Upper lobe of left lung (tissue), 6 donors: ENCODE data around the gene SPTBN1. TPM values are rescaled to one million over a fixed set of nuclear protein-coding genes. Genes with fewer than 3 reads are reported as not detected.

ENCODE experiments used
- ATAC-seq, 2 donors: fragments of 200-7000 bp; cut with Tn5 transposase; one replicate each; pipeline ENCODE4 v1.9.1; 2022; ENCODE audit warnings: mild to moderate bottlenecking in 2 of 2, moderate library complexity in 2 of 2; ENCODE audit not compliant: low FRiP score in 2 of 2
- DNase-seq, 2 donors: peaks; one replicate each; pipeline ENCODE4 v3.0.0-alpha.2; 2019 to 2020
- H3K27ac ChIP-seq, 4 donors: fragments of 200-600 bp; sonication (generic); one replicate each; pipeline ENCODE4 v1.5.1; 2016 to 2019
- H3K27me3 ChIP-seq, 4 donors: fragments of 200-600 bp; sonication (generic); one replicate each; pipeline ENCODE4 v1.5.1; 2017 to 2019
- H3K36me3 ChIP-seq, 4 donors: fragments of 200-600 bp; sonication (generic); one replicate each; pipeline ENCODE4 v1.5.1; 2016 to 2019
- H3K4me1 ChIP-seq, 4 donors: fragments of 200-600 bp; sonication (generic); one replicate each; pipeline ENCODE4 v1.5.1; 2018 to 2019
- H3K4me3 ChIP-seq, 4 donors: fragments of 200-600 bp; sonication (generic); one replicate each; pipeline ENCODE4 v1.5.1; 2017 to 2019; ENCODE audit warnings: mild to moderate bottlenecking in 2 of 4, moderate library complexity in 1 of 4
- H3K9me3 ChIP-seq, 4 donors: fragments of 200-600 bp; sonication (generic); one replicate each; pipeline ENCODE4 v1.5.1; 2018 to 2019
- CTCF ChIP-seq, 6 experiments: fragments of 450-650 bp in 4 of 6; fragments of 200-600 bp in 2 of 6; sonication (generic) in 2 of 6; IDR thresholded peaks; one replicate each; pipeline ENCODE4 v1.5.1; 2016 to 2019; ENCODE audit warnings: antibody characterized with exemption in 6 of 6
- EP300 ChIP-seq, 4 donors: sonication (generic); formaldehyde crosslinking; IDR thresholded peaks; one replicate each; pipeline ENCODE4 v1.5.1; 2017; ENCODE audit warnings: antibody characterized with exemption in 4 of 4, control low read depth in 2 of 4
- POLR2A ChIP-seq, 4 donors: fragments of 450-650 bp; IDR thresholded peaks; one replicate each; pipeline ENCODE4 v1.5.1; 2016 to 2017; ENCODE audit warnings: antibody characterized with exemption in 4 of 4, mild to moderate bottlenecking in 2 of 4
- POLR2AphosphoS5 ChIP-seq, 2 donors: sonication (generic); formaldehyde crosslinking; IDR thresholded peaks; one replicate each; pipeline ENCODE4 v1.5.1; 2017; ENCODE audit warnings: antibody characterized with exemption in 2 of 2
- WGBS, 2 donors: methylation state at CpG; one replicate each; pipeline ENCODE4 v1.1.5; 2017 to 2018; 5-methylcytosine and 5-hydroxymethylcytosine counted together
- total RNA-seq, 6 donors: library from RNA; depleted of rRNA in 4 of 6; stranded (reverse); fragments of >200 nt in 4 of 6; gene quantifications; one replicate each; pipeline versions ENCODE4 v1.1.0 to v1.2.1, GENCODE V29; 2016 to 2021
- donor health status: DM: no; HTN: no; CAD: no; lungs with moderate emphysema.
- donor health status: DM: no; HTN: yes; CAD: no; lungs with severe emphysema.

Gene SPTBN1
- total RNA-seq, 6 donors from 2014 or later = 449 to 911 (median 654) TPM

DNA sequence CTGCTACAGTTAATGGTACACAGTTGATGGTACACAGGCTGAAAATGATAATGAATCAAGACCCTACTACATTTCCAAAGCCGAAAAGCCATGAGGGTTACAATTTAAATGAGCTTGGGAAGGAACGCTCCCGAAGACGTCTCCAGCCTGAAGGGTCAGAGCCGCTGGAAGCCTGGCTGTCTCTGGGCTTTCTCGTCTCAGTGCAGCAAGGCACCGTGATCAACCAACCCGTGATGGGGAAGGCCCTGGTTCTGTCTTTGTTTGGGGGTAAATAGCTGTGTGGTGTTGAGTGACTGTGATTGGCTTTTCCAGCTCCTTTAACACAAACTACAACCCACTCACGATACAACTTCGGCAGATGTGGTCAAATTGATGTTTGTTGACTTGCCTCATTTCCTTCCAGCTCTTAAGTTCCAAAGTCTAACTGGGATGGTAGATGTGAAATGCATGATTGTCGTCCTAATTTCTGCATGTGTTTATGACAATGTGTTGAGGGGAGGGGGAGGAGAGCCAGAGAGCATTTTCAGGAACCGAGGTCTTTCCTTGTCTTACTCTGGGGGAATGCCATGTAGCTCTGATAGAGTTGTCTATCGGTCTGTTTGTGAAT, 207.4 kb downstream of the SPTBN1 start:
- ATAC-seq = no peak
- TF ChIP-seq POLR2A (IDR thresholded peaks at IDR 0.05) (no peak), CTCF (IDR thresholded peaks at IDR 0.05) (no peak), POLR2AphosphoS5 (IDR thresholded peaks at IDR 0.05) (no peak), EP300 (IDR thresholded peaks at IDR 0.05) (no peak)
- no peaks in the 10 kb centered on the region for H3K27me3 ChIP-seq
- 86 to 87% methylated on average over 13 of the region's 13 CpGs for WGBS, 2 donors
- H3K9me3 ChIP-seq = no peaks in the 10 kb centered on the region
- H3K27ac ChIP-seq = peak overlapping the region in 3 of 4 donors; percentile 53 to 90 (median 86)
- H3K36me3 ChIP-seq = peaks cover 35 to 96% (median 68%) of the 10 kb centered on the region in 4 donors
- H3K4me1 ChIP-seq = peaks cover 37 to 46% (median 41%) of the 10 kb centered on the region in 4 donors
- DNase-seq = no peak
- H3K4me3 ChIP-seq = no peak overlapping the region

DNA sequence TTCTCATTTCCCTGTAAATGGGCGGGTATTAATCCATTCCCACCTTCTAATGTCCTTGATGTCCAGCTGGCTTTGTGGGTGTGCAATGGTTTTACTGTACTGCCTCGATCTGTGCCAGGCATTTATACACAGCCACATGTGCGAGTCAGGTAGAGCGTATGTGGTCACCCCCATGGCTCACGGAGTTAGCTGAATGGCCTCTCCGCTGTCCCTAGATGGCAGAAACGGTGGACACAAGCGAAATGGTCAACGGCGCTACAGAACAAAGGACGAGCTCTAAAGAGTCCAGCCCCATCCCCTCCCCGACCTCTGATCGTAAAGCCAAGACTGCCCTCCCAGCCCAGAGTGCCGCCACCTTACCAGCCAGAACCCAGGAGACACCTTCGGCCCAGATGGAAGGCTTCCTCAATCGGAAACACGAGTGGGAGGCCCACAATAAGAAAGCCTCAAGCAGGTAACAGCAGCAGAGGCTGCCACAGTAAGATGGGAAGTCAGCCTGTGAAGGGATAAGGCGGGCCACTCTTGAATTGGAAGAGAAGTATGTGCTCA, 208.2 kb downstream of the SPTBN1 start:
- H3K36me3 ChIP-seq = peaks cover 35 to 96% (median 65%) of the 10 kb centered on the region in 4 donors
- 95% methylated on average over 16 to 18 of the region's 18 CpGs for WGBS, 2 donors
- DNase-seq = no peak
- peak overlapping the region; percentile 53 to 90 (median 80) for H3K27ac ChIP-seq
- H3K4me1 ChIP-seq = peaks cover 42 to 50% (median 48%) of the 10 kb centered on the region in 4 donors
- no peaks in the 10 kb centered on the region for H3K27me3 ChIP-seq
- no peak for TF ChIP-seq POLR2AphosphoS5 (IDR thresholded peaks at IDR 0.05)
- TF ChIP-seq CTCF (IDR thresholded peaks at IDR 0.05) = no peak
- TF ChIP-seq EP300 (IDR thresholded peaks at IDR 0.05) = no peak
- no peak for TF ChIP-seq POLR2A (IDR thresholded peaks at IDR 0.05)
- H3K9me3 ChIP-seq = no peaks in the 10 kb centered on the region
- no peak for ATAC-seq
- no peak overlapping the region for H3K4me3 ChIP-seq

DNA sequence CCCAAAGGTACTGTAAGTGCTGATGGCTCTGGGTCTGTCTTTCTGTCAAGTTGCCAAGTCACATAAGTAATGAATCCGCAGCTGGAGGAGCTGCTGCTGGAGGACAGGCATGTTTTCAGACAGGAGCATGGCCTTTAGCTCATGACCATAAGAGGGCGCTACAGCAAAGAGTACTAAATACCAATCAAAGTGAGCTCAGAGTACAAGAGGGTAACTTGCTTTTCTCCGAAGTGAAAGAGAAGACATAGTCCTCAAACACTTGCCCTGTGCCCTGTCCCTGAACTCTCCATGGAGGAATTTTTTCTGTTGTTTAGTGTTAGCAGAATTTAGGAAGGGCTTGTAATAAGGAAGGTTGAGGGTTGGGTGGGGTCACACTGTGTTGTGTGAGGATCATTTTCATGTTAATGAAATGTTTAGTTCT, 209.3 kb downstream of the SPTBN1 start:
- Histone ChIP-seq H3K4me3 (no peak overlapping the region), H3K36me3 (peaks cover 23 to 93% (median 56%) of the 10 kb centered on the region in 4 donors), H3K27me3 (no peaks in the 10 kb centered on the region), H3K9me3 (no peaks in the 10 kb centered on the region), H3K27ac (peak overlapping the region; percentile 53 to 90 (median 80)), H3K4me1 (peaks cover 54 to 61% (median 59%) of the 10 kb centered on the region in 4 donors)
- ATAC-seq = peak; percentile 60 to 79
- 25 to 30% methylated on average over 3 of the region's 3 CpGs for whole genome bisulfite sequencing, 2 donors
- TF ChIP-seq CTCF (IDR thresholded peaks at IDR 0.05) = peak; percentile 56 to 81 (median 68)
- TF ChIP-seq POLR2AphosphoS5 (IDR thresholded peaks at IDR 0.05) = peak in 1 of 2 donors; percentile 27
- no peak for TF ChIP-seq POLR2A (IDR thresholded peaks at IDR 0.05)
- TF ChIP-seq EP300 (IDR thresholded peaks at IDR 0.05) = no peak
- peak in 1 of 2 donors; percentile 70 for DNase-seq

DNA sequence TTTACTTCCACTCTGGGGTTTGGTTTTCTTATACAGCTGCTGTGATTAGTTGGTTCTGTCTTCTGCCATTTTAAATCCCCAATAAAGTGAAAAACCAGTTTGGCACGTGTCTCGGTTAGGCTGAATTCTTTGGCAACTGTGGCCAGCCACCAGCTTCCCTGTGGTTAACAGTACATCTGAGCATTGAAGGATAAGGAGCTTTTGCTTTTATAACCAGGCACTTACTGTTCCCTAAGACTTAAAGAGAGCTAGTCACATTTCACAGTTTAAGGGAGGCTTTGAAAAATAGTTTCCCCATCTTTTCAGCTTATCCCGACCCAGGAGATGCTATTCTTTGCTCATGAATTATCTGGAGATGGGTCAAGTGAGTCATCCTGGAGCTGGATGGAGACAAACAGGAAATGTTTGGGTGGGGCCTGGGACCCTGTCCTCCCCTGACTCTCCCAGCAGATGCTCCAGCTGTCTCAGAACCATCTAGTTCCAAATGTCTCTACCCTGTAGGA, 210.1 kb downstream of the SPTBN1 start:
- Histone ChIP-seq H3K36me3 (peaks cover 17 to 93% (median 49%) of the 10 kb centered on the region in 4 donors), H3K4me1 (peaks cover 56 to 67% (median 63%) of the 10 kb centered on the region in 4 donors), H3K4me3 (no peak overlapping the region), H3K9me3 (no peaks in the 10 kb centered on the region), H3K27me3 (no peaks in the 10 kb centered on the region), H3K27ac (peak overlapping the region; percentile 53 to 90 (median 80))
- TF ChIP-seq CTCF (IDR thresholded peaks at IDR 0.05) (no peak), EP300 (IDR thresholded peaks at IDR 0.05) (peak in 1 of 4 donors; percentile 23), POLR2A (IDR thresholded peaks at IDR 0.05) (no peak), POLR2AphosphoS5 (IDR thresholded peaks at IDR 0.05) (peak in 1 of 2 donors; percentile 27)
- DNase-seq (no peak), ATAC-seq (peak; percentile 67 to 89)
- 15 to 17% methylated on average over 3 of the region's 3 CpGs for WGBS, 2 donors
